Breast epithelium (tissue), 4 donors: ENCODE measurements around the gene NKIRAS1. TPM values are rescaled to one million over a fixed set of nuclear protein-coding genes. Genes with fewer than 3 reads are reported as not detected.

ENCODE experiments used
- DNase-seq, 2 donors: peaks; one replicate each; pipeline ENCODE4 v3.0.0-alpha.2; 2019; ENCODE audit warnings: low spot score in 2 of 2
- H3K27ac ChIP-seq, 2 donors: fragments of 200-600 bp; sonication (generic) in 1 of 2; one replicate each; pipeline ENCODE4 v1.5.1; 2016 to 2019; ENCODE audit warnings: mild to moderate bottlenecking in 1 of 2
- H3K27me3 ChIP-seq, 2 donors: fragments of 200-600 bp; sonication (generic) in 1 of 2; one replicate each; pipeline versions ENCODE4 v1.5.1 to v1.6.0; 2017 to 2019; ENCODE audit warnings: control low read depth in 1 of 2, mild to moderate bottlenecking in 1 of 2
- H3K36me3 ChIP-seq: fragments of 200-600 bp; one replicate; pipeline ENCODE4 v1.5.1; 2019
- H3K4me1 ChIP-seq, 2 donors: fragments of 200-600 bp; sonication (generic); one replicate each; pipeline ENCODE4 v1.5.1; 2016 to 2019; ENCODE audit warnings: control low read depth in 1 of 2
- H3K4me3 ChIP-seq, 3 donors: fragments of 200-600 bp; sonication (generic); 1 replicate in 2 of 3; 2 replicates in 1 of 3; pipeline ENCODE4 v1.5.1; 2016 to 2019; ENCODE audit warnings: mild to moderate bottlenecking in 3 of 3, moderate library complexity in 2 of 3
- H3K9me3 ChIP-seq, 2 donors: fragments of 200-600 bp; sonication (generic) in 1 of 2; one replicate each; pipeline ENCODE4 v1.5.1; 2016 to 2019; ENCODE audit warnings: control low read depth in 1 of 2
- CTCF ChIP-seq, 3 donors: fragments of 450-650 bp; IDR thresholded peaks; one replicate each; pipeline ENCODE4 v1.5.1; 2016 to 2017; ENCODE audit warnings: antibody characterized with exemption in 3 of 3, mild to moderate bottlenecking in 3 of 3, moderate library complexity in 3 of 3
- POLR2A ChIP-seq: fragments of 450-650 bp; IDR thresholded peaks from one replicate; pipeline ENCODE4 v1.6.1; 2016; ENCODE audit warnings: antibody characterized with exemption, mild to moderate bottlenecking, moderate library complexity
- POLR2AphosphoS5 ChIP-seq, 3 donors: sonication (generic); formaldehyde crosslinking; IDR thresholded peaks; one replicate each; pipeline ENCODE4 v1.6.1; 2017; ENCODE audit warnings: antibody characterized with exemption in 3 of 3
- intact Hi-C: fragments of 100-400 bp; cut with DNase I; formaldehyde crosslinking; loops from one replicate; pipeline ENCODE4 v1.15.1; 2023; ENCODE audit warnings: low total_unique reads
- total RNA-seq, 3 donors: library from RNA; depleted of rRNA; stranded (reverse); fragments of >200 nt; gene quantifications; one replicate each; pipeline ENCODE4 v1.1.0, GENCODE V29; 2016

NKIRAS1 gene
- total RNA-seq, 3 donors from 2014 or later, result 15.7 to 20.3 (median 19.2) TPM

- no peak for DNase-seq
- Histone ChIP-seq H3K27me3 (no peaks in the 10 kb centered on the region), H3K36me3 (no peaks in the 10 kb centered on the region), H3K27ac (peak overlapping the region in 1 of 2 donors; percentile 50), H3K4me1 (no peaks in the 10 kb centered on the region), H3K4me3 (no peak overlapping the region), H3K9me3 (no peaks in the 10 kb centered on the region)
- TF ChIP-seq POLR2A (no peak), CTCF (IDR thresholded peaks at IDR 0.05) (no peak), POLR2AphosphoS5 (IDR thresholded peaks at IDR 0.05) (no peak)
- intact Hi-C loops, result no loop called here
Measured at GRCh38 chr3:23889950-23890349, 26.8 kb downstream of the NKIRAS1 start.

GRCh38 chr3:23889386-23889785, 27.4 kb downstream of the NKIRAS1 start:
- H3K9me3 ChIP-seq, result no peaks in the 10 kb centered on the region
- H3K36me3 ChIP-seq, result no peaks in the 10 kb centered on the region
- H3K4me3 ChIP-seq, result no peak overlapping the region
- intact Hi-C loops, result no loop called here
- peak overlapping the region in 1 of 2 donors; percentile 50 for H3K27ac ChIP-seq
- no peaks in the 10 kb centered on the region for H3K27me3 ChIP-seq
- TF ChIP-seq POLR2A (no peak), CTCF (IDR thresholded peaks at IDR 0.05) (no peak), POLR2AphosphoS5 (IDR thresholded peaks at IDR 0.05) (no peak)
- DNase-seq, result peak in 1 of 2 donors; percentile 47
- H3K4me1 ChIP-seq, result no peaks in the 10 kb centered on the region

- DNase-seq, result no peak
- TF ChIP-seq POLR2AphosphoS5 (IDR thresholded peaks at IDR 0.05) (no peak), CTCF (IDR thresholded peaks at IDR 0.05) (peak; percentile 47 to 88 (median 81)), POLR2A (no peak)
- Histone ChIP-seq H3K27me3 (no peaks in the 10 kb centered on the region), H3K36me3 (no peaks in the 10 kb centered on the region), H3K9me3 (no peaks in the 10 kb centered on the region), H3K4me1 (no peaks in the 10 kb centered on the region), H3K27ac (peak overlapping the region; percentile 43 to 61), H3K4me3 (no peak overlapping the region)
- intact Hi-C loops, result no loop called here
Measured at GRCh38 chr3:23888617-23889228, 28.1 kb downstream of the NKIRAS1 start.

- no peaks in the 10 kb centered on the region for H3K9me3 ChIP-seq
- H3K4me1 ChIP-seq, result no peaks in the 10 kb centered on the region
- H3K27me3 ChIP-seq, result no peaks in the 10 kb centered on the region
- no peak overlapping the region for H3K27ac ChIP-seq
- DNase-seq, result no peak
- no peak for TF ChIP-seq POLR2A
- TF ChIP-seq POLR2AphosphoS5 (IDR thresholded peaks at IDR 0.05), result no peak
- no peak for TF ChIP-seq CTCF (IDR thresholded peaks at IDR 0.05)
- no peak overlapping the region for H3K4me3 ChIP-seq
- intact Hi-C loops, result no loop called here
- H3K36me3 ChIP-seq, result no peaks in the 10 kb centered on the region
Measured at GRCh38 chr3:23886311-23886710, 30.5 kb downstream of the NKIRAS1 start.

- no peaks in the 10 kb centered on the region for H3K27me3 ChIP-seq
- no peaks in the 10 kb centered on the region for H3K9me3 ChIP-seq
- H3K27ac ChIP-seq, result no peak overlapping the region
- H3K4me3 ChIP-seq, result no peak overlapping the region
- no peaks in the 10 kb centered on the region for H3K36me3 ChIP-seq
- intact Hi-C loops, result no loop called here
- DNase-seq, result no peak
- TF ChIP-seq POLR2AphosphoS5 (IDR thresholded peaks at IDR 0.05) (no peak), POLR2A (no peak), CTCF (IDR thresholded peaks at IDR 0.05) (no peak)
- no peaks in the 10 kb centered on the region for H3K4me1 ChIP-seq
Measured at GRCh38 chr3:23885210-23885609, 31.6 kb downstream of the NKIRAS1 start.
